WTC11 (cell line): ENCODE results near the gene KIAA1328. TPM values are rescaled to one million over a fixed set of nuclear protein-coding genes. Genes with fewer than 3 reads are reported as not detected.

ENCODE experiments used
- ATAC-seq: fragments of 200-7000 bp; cut with Tn5 transposase; 2 replicates; pipeline ENCODE4 v1.10.0; 2021; ENCODE audit warnings: mild to moderate bottlenecking, moderate library complexity
- CTCF ChIA-PET: fragments of 300-600 bp; sonication (Branson Sonifier 250); formaldehyde crosslinking; loops from one replicate; lab custom pipeline; 2021; ENCODE audit warnings: antibody characterized with exemption; lab: Charles Lee
- POLR2A ChIA-PET: fragments of 350-600 bp; sonication (Branson Sonifier 250); formaldehyde crosslinking; loops from one replicate; lab custom pipeline; 2021; ENCODE audit warnings: antibody characterized with exemption; lab: Charles Lee
- DNase-seq: peaks from one replicate; pipeline ENCODE4 v3.0.0; 2021; ENCODE audit warnings: low spot score
- H3K27ac Mint-ChIP-seq: 2 replicates; pipeline ENCODE4 v1.8.0; 2021; ENCODE audit warnings: mixed read lengths
- H3K27me3 Mint-ChIP-seq: 2 replicates; pipeline ENCODE4 v1.8.0; 2021; ENCODE audit warnings: low read depth, mild to moderate bottlenecking, moderate library complexity, mixed read lengths
- H3K36me3 Mint-ChIP-seq: 2 replicates; pipeline ENCODE4 v1.8.0; 2021; ENCODE audit warnings: mixed read lengths
- H3K4me1 Mint-ChIP-seq: 2 replicates; pipeline ENCODE4 v1.8.0; 2022; ENCODE audit warnings: mixed read lengths
- H3K4me3 Mint-ChIP-seq: 2 replicates; pipeline ENCODE4 v1.8.0; 2021; ENCODE audit warnings: mild to moderate bottlenecking, moderate library complexity, mixed read lengths
- H3K9me3 Mint-ChIP-seq: 2 replicates; pipeline ENCODE4 v1.8.0; 2021; ENCODE audit warnings: mixed read lengths
- AFF4 ChIP-seq: sonication (generic); formaldehyde crosslinking; IDR thresholded peaks from 2 replicates; pipeline ENCODE4 v1.8.1; 2023; ENCODE audit warnings: mild to moderate bottlenecking, missing genetic modification reagents, borderline replicate concordance
- ATF1 ChIP-seq: sonication (generic); formaldehyde crosslinking; IDR thresholded peaks from 2 replicates; pipeline ENCODE4 v1.8.1; 2023; ENCODE audit warnings: mild to moderate bottlenecking, moderate library complexity, missing genetic modification reagents
- CDX4 ChIP-seq: fragments of 250-450 bp; sonication (Bioruptor Pico); IDR thresholded peaks from 2 replicates; pipeline ENCODE4 v1.9.0; 2021; ENCODE audit warnings: moderate library complexity, mild to moderate bottlenecking, inconsistent platforms, borderline replicate concordance
- CREB1 ChIP-seq: sonication (generic); formaldehyde crosslinking; IDR thresholded peaks from 2 replicates; pipeline ENCODE4 v1.8.0; 2023; ENCODE audit warnings: mild to moderate bottlenecking, missing genetic modification reagents
- E2F5 ChIP-seq: sonication (generic); formaldehyde crosslinking; IDR thresholded peaks from 2 replicates; pipeline ENCODE4 v1.8.1; 2022; ENCODE audit warnings: mild to moderate bottlenecking, moderate library complexity, missing genetic modification reagents
- ELF4 ChIP-seq: sonication (generic); formaldehyde crosslinking; IDR thresholded peaks from 2 replicates; pipeline ENCODE4 v1.8.1; 2022; ENCODE audit warnings: low read depth, mild to moderate bottlenecking, moderate library complexity, missing genetic modification reagents
- GTF2I ChIP-seq: fragments of 250-450 bp; sonication (Bioruptor Pico); conservative IDR thresholded peaks from 2 replicates; pipeline ENCODE4 v1.4.0; 2021; ENCODE audit warnings: mild to moderate bottlenecking
- HMGXB4 ChIP-seq: sonication (generic); formaldehyde crosslinking; IDR thresholded peaks from 2 replicates; pipeline ENCODE4 v1.8.1; 2023; ENCODE audit warnings: mild to moderate bottlenecking, moderate library complexity, missing genetic modification reagents
- NR1H2 ChIP-seq: sonication (generic); formaldehyde crosslinking; IDR thresholded peaks from 2 replicates; pipeline ENCODE4 v1.9.0; 2021; ENCODE audit warnings: mild to moderate bottlenecking, moderate library complexity, missing genetic modification reagents
- RORB ChIP-seq: fragments of 250-450 bp; sonication (Bioruptor Pico); IDR thresholded peaks from 2 replicates; pipeline ENCODE4 v1.9.0; 2021; ENCODE audit warnings: mild to moderate bottlenecking
- USF1 ChIP-seq: sonication (generic); formaldehyde crosslinking; IDR thresholded peaks from 2 replicates; pipeline ENCODE4 v1.8.0; 2022; ENCODE audit warnings: mild to moderate bottlenecking, missing genetic modification reagents
- ZNF138 ChIP-seq: sonication (generic); formaldehyde crosslinking; conservative IDR thresholded peaks from 2 replicates; pipeline ENCODE4 v1.8.1; 2022; ENCODE audit warnings: mild to moderate bottlenecking, moderate library complexity, missing genetic modification reagents
- ZNF232 ChIP-seq: sonication (generic); formaldehyde crosslinking; IDR thresholded peaks from 2 replicates; pipeline ENCODE4 v1.8.0; 2022; ENCODE audit warnings: mild to moderate bottlenecking, missing genetic modification reagents
- ZNF416 ChIP-seq: fragments of 250-450 bp; sonication (Bioruptor Pico); IDR thresholded peaks from 2 replicates; pipeline ENCODE4 v1.9.0; 2021; ENCODE audit warnings: mild to moderate bottlenecking, inconsistent platforms
- total RNA-seq: library from RNA; stranded (reverse); gene quantifications from 3 replicates; pipeline ENCODE4 v1.2.3, GENCODE V29; 2021
- TF ChIP-seq, protein P1 (sequence below): fragments of 250-450 bp; sonication (Bioruptor Pico); IDR thresholded peaks from 2 replicates; pipeline ENCODE4 v1.9.0; 2021; ENCODE audit warnings: mild to moderate bottlenecking
- TF ChIP-seq, protein P2 (sequence below): sonication (generic); formaldehyde crosslinking; IDR thresholded peaks from 2 replicates; pipeline ENCODE4 v1.8.1; 2023; ENCODE audit warnings: mild to moderate bottlenecking, missing genetic modification reagents
- TF ChIP-seq, protein P3 (sequence below): sonication (generic); formaldehyde crosslinking; IDR thresholded peaks from 2 replicates; pipeline ENCODE4 v1.8.0; 2023; ENCODE audit warnings: mild to moderate bottlenecking, missing genetic modification reagents
- TF ChIP-seq, protein P4 (sequence below): fragments of 250-450 bp; sonication (Bioruptor Pico); IDR thresholded peaks from 2 replicates; pipeline ENCODE4 v1.9.0; 2021; ENCODE audit warnings: mild to moderate bottlenecking

Gene KIAA1328
- total RNA-seq, 1 experiment from 2014 or later: 4.8 TPM

DNA sequence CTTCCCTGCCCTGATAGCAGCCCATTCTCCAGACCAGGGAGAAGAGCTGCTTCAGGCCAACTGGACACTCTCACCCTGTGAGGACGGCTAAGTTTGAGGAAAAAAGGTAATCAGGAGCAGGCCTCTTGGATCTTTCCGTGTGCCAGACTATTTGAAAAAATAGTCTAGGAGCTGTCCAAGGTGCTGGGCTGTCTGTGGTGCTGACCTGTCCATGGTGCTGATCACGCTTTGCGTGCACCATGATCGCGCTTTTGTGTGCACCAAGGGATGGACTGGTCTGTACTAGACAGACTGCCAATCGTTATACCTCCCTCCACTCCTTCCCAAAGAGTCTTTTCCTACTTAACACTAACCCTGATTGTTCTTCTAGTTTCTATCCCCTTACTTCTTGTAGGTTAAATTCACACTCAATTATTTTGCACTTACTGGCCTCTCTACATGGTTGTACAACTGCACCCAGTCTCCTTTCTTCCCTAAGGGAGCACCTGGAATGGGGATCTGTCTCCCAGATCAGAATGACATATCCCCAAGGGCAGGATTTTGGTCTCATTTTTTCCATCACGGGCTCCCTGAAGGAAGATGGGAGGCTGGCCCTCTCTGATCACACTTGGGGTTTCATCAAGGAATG lies 441.2 kb downstream of the KIAA1328 start (continued):
- TF ChIP-seq ATF1 (CRISPR knock-in tag) (peak; percentile 100), CDX4 (CRISPR knock-in tag) (no peak), ELF4 (CRISPR knock-in tag) (peak; percentile 98), USF1 (CRISPR knock-in tag) (peak; percentile 94), E2F5 (CRISPR knock-in tag) (peak; percentile 97), ZNF232 (CRISPR knock-in tag) (peak; percentile 100), GTF2I (CRISPR knock-in tag) (no peak), NR1H2 (CRISPR knock-in tag) (peak; percentile 99), CREB1 (CRISPR knock-in tag) (peak; percentile 99)
- TF ChIP-seq, protein P1, sequence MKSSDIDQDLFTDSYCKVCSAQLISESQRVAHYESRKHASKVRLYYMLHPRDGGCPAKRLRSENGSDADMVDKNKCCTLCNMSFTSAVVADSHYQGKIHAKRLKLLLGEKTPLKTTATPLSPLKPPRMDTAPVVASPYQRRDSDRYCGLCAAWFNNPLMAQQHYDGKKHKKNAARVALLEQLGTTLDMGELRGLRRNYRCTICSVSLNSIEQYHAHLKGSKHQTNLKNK: no peak
- TF ChIP-seq, protein P2, sequence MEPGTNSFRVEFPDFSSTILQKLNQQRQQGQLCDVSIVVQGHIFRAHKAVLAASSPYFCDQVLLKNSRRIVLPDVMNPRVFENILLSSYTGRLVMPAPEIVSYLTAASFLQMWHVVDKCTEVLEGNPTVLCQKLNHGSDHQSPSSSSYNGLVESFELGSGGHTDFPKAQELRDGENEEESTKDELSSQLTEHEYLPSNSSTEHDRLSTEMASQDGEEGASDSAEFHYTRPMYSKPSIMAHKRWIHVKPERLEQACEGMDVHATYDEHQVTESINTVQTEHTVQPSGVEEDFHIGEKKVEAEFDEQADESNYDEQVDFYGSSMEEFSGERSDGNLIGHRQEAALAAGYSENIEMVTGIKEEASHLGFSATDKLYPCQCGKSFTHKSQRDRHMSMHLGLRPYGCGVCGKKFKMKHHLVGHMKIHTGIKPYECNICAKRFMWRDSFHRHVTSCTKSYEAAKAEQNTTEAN (CRISPR knock-in tag): peak; percentile 100

DNA sequence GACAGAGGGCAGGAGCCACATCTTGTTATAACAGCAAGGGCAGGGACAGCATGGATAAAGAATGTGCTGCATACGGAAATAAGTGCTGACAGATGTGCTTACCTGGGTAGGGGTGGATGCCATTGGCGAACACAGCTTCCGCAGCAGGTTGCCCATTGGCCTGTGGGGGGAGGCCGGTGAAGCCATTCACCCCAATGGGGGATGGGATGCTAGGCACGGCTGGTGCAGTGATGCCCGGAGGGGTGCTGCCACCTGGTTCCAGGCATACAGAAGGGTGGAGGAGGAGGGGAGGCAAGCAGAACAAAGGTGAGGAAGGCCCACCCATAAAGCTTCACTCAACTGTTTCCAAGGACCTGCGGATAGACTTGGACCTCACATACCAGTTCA lies 441.7 kb downstream of the KIAA1328 start:
- Mint-ChIP-seq H3K27ac (no peak overlapping the region), H3K36me3 (no peaks in the 10 kb centered on the region), H3K4me3 (no peak overlapping the region), H3K9me3 (no peaks in the 10 kb centered on the region), H3K27me3 (peaks cover 9% of the 10 kb centered on the region), H3K4me1 (peaks cover 3% of the 10 kb centered on the region)
- ChIA-PET CTCF (no interaction called here), POLR2A (no interaction called here)
- ATAC-seq (no peak), DNase-seq (no peak)
- TF ChIP-seq ZNF138 (CRISPR knock-in tag) (no peak), RORB (no peak), HMGXB4 (CRISPR knock-in tag) (no peak), ZNF416 (CRISPR knock-in tag) (no peak), AFF4 (CRISPR knock-in tag) (no peak)
- TF ChIP-seq, protein P3, sequence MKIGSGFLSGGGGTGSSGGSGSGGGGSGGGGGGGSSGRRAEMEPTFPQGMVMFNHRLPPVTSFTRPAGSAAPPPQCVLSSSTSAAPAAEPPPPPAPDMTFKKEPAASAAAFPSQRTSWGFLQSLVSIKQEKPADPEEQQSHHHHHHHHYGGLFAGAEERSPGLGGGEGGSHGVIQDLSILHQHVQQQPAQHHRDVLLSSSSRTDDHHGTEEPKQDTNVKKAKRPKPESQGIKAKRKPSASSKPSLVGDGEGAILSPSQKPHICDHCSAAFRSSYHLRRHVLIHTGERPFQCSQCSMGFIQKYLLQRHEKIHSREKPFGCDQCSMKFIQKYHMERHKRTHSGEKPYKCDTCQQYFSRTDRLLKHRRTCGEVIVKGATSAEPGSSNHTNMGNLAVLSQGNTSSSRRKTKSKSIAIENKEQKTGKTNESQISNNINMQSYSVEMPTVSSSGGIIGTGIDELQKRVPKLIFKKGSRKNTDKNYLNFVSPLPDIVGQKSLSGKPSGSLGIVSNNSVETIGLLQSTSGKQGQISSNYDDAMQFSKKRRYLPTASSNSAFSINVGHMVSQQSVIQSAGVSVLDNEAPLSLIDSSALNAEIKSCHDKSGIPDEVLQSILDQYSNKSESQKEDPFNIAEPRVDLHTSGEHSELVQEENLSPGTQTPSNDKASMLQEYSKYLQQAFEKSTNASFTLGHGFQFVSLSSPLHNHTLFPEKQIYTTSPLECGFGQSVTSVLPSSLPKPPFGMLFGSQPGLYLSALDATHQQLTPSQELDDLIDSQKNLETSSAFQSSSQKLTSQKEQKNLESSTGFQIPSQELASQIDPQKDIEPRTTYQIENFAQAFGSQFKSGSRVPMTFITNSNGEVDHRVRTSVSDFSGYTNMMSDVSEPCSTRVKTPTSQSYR: no peak
- TF ChIP-seq, protein P2 (CRISPR knock-in tag): no peak
- TF ChIP-seq, protein P4, sequence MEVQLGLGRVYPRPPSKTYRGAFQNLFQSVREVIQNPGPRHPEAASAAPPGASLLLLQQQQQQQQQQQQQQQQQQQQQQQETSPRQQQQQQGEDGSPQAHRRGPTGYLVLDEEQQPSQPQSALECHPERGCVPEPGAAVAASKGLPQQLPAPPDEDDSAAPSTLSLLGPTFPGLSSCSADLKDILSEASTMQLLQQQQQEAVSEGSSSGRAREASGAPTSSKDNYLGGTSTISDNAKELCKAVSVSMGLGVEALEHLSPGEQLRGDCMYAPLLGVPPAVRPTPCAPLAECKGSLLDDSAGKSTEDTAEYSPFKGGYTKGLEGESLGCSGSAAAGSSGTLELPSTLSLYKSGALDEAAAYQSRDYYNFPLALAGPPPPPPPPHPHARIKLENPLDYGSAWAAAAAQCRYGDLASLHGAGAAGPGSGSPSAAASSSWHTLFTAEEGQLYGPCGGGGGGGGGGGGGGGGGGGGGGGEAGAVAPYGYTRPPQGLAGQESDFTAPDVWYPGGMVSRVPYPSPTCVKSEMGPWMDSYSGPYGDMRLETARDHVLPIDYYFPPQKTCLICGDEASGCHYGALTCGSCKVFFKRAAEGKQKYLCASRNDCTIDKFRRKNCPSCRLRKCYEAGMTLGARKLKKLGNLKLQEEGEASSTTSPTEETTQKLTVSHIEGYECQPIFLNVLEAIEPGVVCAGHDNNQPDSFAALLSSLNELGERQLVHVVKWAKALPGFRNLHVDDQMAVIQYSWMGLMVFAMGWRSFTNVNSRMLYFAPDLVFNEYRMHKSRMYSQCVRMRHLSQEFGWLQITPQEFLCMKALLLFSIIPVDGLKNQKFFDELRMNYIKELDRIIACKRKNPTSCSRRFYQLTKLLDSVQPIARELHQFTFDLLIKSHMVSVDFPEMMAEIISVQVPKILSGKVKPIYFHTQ (CRISPR knock-in tag): no peak
